ENCODE results near the gene ECSCR.
A peak's percentile ranks its signal among the peaks of the same experiment; 100 is the strongest.

ECSCR gene

DNA sequence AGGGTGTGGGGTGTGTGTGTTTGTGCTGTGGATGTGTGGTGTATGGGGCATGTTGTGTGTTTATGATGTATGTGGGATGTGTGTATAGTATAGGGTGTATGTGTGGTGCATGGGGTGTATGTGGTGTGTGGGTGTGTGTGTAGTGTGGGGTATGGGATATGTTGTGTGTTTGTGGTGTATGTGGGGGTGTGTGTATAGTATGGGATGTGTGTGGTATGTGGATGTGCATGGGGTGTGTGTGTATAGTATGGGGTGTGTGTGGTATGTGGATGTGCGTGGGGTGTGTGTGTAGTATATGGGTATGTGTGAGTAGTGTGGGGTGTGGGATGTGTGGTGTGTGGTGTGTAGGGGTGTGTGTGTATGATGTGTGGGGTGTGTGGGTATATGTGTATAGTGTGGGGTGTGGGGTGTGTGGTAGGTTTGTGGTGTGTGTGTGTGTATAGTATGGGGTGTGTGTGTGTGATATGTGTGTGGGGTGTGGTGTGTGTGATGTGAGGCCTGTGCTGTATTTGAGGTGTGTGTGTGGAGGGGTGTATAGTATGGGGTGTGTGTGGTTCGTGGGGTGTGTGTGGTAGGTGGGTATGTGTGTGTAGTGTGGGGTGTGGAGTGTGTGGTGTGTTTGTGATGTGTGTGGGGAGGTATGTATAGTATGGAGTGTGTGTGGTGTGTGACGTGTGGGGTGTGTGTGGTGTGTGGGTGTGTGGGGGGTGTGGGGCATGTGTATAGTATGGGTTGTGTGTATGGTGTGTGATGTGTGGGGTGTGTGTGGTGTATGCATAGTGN, 10.5 kb downstream of the ECSCR start (continued):
- TF ChIP-seq, protein P1, sequence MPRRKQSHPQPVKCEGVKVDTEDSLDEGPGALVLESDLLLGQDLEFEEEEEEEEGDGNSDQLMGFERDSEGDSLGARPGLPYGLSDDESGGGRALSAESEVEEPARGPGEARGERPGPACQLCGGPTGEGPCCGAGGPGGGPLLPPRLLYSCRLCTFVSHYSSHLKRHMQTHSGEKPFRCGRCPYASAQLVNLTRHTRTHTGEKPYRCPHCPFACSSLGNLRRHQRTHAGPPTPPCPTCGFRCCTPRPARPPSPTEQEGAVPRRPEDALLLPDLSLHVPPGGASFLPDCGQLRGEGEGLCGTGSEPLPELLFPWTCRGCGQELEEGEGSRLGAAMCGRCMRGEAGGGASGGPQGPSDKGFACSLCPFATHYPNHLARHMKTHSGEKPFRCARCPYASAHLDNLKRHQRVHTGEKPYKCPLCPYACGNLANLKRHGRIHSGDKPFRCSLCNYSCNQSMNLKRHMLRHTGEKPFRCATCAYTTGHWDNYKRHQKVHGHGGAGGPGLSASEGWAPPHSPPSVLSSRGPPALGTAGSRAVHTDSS (tag by site-specific recombination; IDR thresholded peaks at IDR 0.05) = no peak
- TF ChIP-seq YY1 (tag by site-specific recombination; IDR thresholded peaks at IDR 0.05) (no peak), ZFP69B (tag by site-specific recombination; IDR thresholded peaks at IDR 0.05) (no peak), ZNF610 (tag by site-specific recombination; IDR thresholded peaks at IDR 0.05; ENCODE audit: borderline replicate concordance) (no peak), ZNF654 (tag by site-specific recombination; IDR thresholded peaks at IDR 0.05; ENCODE audit: low read depth) (no peak), ZNF624 (tag by site-specific recombination; IDR thresholded peaks at IDR 0.05) (no peak), MEIS1 (CRISPR knock-in tag; IDR thresholded peaks at IDR 0.05; ENCODE audit: borderline replicate concordance) (no peak), ZNF10 (tag by site-specific recombination; IDR thresholded peaks at IDR 0.05) (no peak), ZBTB17 (tag by site-specific recombination; IDR thresholded peaks at IDR 0.05) (no peak), ZNF404 (tag by site-specific recombination; IDR thresholded peaks at IDR 0.05) (no peak), ZBTB48 (tag by site-specific recombination; IDR thresholded peaks at IDR 0.05) (no peak; the same call in 1 of the 2 replicates), ZNF184 (tag by site-specific recombination; IDR thresholded peaks at IDR 0.05) (no peak), ZNF555 (tag by site-specific recombination; conservative IDR thresholded peaks at IDR 0.05) (no peak), ZNF416 (tag by site-specific recombination; IDR thresholded peaks at IDR 0.05) (no peak), ZNF514 (tag by site-specific recombination; IDR thresholded peaks at IDR 0.05) (no peak; the same call in 1 of the 2 replicates), ZNF16 (tag by site-specific recombination; IDR thresholded peaks at IDR 0.05; ENCODE audit: low read depth) (no peak), ZNF214 (tag by site-specific recombination; IDR thresholded peaks at IDR 0.05; ENCODE audit: borderline replicate concordance) (no peak), ZNF837 (tag by site-specific recombination; IDR thresholded peaks at IDR 0.05) (no peak; the same call in 1 of the 2 replicates), ZNF132 (tag by site-specific recombination; IDR thresholded peaks at IDR 0.05; ENCODE audit: borderline replicate concordance) (no peak), ZNF155 (tag by site-specific recombination; IDR thresholded peaks at IDR 0.05) (no peak), ZNF239 (tag by site-specific recombination; IDR thresholded peaks at IDR 0.05) (0 out of 2 replicates have a peak, but pooled peaks have one; percentile 26), ZNF600 (tag by site-specific recombination; IDR thresholded peaks at IDR 0.05) (no peak)
- TF ChIP-seq, protein P2, sequence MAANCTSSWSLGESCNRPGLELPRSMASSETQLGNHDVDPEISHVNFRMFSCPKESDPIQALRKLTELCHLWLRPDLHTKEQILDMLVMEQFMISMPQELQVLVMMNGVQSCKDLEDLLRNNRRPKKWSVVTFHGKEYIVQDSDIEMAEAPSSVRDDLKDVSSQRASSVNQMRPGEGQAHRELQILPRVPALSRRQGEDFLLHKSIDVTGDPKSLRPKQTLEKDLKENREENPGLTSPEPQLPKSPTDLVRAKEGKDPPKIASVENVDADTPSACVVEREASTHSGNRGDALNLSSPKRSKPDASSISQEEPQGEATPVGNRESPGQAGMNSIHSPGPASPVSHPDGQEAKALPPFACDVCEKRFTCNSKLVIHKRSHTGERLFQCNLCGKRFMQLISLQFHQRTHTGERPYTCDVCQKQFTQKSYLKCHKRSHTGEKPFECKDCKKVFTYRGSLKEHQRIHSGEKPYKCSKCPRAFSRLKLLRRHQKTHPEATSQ (tag by site-specific recombination; IDR thresholded peaks at IDR 0.05) = no peak
- TF ChIP-seq, protein P3, sequence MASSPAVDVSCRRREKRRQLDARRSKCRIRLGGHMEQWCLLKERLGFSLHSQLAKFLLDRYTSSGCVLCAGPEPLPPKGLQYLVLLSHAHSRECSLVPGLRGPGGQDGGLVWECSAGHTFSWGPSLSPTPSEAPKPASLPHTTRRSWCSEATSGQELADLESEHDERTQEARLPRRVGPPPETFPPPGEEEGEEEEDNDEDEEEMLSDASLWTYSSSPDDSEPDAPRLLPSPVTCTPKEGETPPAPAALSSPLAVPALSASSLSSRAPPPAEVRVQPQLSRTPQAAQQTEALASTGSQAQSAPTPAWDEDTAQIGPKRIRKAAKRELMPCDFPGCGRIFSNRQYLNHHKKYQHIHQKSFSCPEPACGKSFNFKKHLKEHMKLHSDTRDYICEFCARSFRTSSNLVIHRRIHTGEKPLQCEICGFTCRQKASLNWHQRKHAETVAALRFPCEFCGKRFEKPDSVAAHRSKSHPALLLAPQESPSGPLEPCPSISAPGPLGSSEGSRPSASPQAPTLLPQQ (tag by site-specific recombination; IDR thresholded peaks at IDR 0.05) = no peak
- TF ChIP-seq, protein P4, sequence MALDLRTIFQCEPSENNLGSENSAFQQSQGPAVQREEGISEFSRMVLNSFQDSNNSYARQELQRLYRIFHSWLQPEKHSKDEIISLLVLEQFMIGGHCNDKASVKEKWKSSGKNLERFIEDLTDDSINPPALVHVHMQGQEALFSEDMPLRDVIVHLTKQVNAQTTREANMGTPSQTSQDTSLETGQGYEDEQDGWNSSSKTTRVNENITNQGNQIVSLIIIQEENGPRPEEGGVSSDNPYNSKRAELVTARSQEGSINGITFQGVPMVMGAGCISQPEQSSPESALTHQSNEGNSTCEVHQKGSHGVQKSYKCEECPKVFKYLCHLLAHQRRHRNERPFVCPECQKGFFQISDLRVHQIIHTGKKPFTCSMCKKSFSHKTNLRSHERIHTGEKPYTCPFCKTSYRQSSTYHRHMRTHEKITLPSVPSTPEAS (tag by site-specific recombination; IDR thresholded peaks at IDR 0.05) = no peak
- TF ChIP-seq, protein P5, sequence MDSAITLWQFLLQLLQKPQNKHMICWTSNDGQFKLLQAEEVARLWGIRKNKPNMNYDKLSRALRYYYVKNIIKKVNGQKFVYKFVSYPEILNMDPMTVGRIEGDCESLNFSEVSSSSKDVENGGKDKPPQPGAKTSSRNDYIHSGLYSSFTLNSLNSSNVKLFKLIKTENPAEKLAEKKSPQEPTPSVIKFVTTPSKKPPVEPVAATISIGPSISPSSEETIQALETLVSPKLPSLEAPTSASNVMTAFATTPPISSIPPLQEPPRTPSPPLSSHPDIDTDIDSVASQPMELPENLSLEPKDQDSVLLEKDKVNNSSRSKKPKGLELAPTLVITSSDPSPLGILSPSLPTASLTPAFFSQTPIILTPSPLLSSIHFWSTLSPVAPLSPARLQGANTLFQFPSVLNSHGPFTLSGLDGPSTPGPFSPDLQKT (IDR thresholded peaks at IDR 0.05; ENCODE audit: borderline replicate concordance, low read depth, low read length) = no peak
- TF ChIP-seq, protein P6, sequence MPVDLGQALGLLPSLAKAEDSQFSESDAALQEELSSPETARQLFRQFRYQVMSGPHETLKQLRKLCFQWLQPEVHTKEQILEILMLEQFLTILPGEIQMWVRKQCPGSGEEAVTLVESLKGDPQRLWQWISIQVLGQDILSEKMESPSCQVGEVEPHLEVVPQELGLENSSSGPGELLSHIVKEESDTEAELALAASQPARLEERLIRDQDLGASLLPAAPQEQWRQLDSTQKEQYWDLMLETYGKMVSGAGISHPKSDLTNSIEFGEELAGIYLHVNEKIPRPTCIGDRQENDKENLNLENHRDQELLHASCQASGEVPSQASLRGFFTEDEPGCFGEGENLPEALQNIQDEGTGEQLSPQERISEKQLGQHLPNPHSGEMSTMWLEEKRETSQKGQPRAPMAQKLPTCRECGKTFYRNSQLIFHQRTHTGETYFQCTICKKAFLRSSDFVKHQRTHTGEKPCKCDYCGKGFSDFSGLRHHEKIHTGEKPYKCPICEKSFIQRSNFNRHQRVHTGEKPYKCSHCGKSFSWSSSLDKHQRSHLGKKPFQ (tag by site-specific recombination; IDR thresholded peaks at IDR 0.05) = no peak
- TF ChIP-seq, protein P7, sequence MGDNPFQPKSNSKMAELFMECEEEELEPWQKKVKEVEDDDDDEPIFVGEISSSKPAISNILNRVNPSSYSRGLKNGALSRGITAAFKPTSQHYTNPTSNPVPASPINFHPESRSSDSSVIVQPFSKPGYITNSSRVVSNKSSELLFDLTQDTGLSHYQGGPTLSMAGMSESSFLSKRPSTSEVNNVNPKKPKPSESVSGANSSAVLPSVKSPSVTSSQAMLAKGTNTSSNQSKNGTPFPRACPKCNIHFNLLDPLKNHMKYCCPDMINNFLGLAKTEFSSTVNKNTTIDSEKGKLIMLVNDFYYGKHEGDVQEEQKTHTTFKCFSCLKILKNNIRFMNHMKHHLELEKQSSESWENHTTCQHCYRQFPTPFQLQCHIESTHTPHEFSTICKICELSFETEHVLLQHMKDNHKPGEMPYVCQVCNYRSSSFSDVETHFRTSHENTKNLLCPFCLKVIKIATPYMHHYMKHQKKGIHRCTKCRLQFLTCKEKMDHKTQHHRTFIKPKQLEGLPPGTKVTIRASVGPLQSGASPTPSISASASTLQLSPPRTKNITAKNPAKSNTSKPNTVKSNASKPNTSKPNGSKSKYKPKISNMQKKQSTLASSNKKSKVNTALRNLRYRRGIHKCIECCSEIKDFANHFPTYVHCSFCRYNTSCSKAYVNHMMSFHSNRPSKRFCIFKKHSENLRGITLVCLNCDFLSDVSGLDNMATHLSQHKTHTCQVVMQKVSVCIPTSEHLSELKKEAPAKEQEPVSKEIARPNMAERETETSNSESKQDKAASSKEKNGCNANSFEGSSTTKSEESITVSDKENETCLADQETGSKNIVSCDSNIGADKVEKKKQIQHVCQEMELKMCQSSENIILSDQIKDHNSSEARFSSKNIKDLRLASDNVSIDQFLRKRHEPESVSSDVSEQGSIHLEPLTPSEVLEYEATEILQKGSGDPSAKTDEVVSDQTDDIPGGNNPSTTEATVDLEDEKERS (tag by site-specific recombination; IDR thresholded peaks at IDR 0.05) = no peak
